HUES6 (cell line): ENCODE results near the gene STK32B.

ENCODE experiments used
- H3K27ac ChIP-seq: 2 replicates; pipeline ENCODE4 v1.7.0; 2013; ENCODE audit warnings: low read depth, mild to moderate bottlenecking, low read length, inconsistent platforms
- H3K27me3 ChIP-seq: 2 replicates; pipeline ENCODE4 v1.6.1; 2013; ENCODE audit warnings: low read length; ENCODE audit not compliant: control insufficient read depth, insufficient read depth
- H3K36me3 ChIP-seq: 2 replicates; pipeline ENCODE4 v1.6.1; 2013; ENCODE audit warnings: low read length; ENCODE audit not compliant: control insufficient read depth, insufficient read depth
- H3K4me1 ChIP-seq: 2 replicates; pipeline ENCODE4 v1.6.1; 2013; ENCODE audit warnings: low read length; ENCODE audit not compliant: control insufficient read depth, insufficient read depth
- H3K4me3 ChIP-seq: 2 replicates; pipeline ENCODE4 v1.5.1; 2013; ENCODE audit warnings: low read depth, low read length
- H3K9ac ChIP-seq: one replicate; pipeline ENCODE4 v1.6.1; 2013; ENCODE audit warnings: mild to moderate bottlenecking, low read length
- H3K9me3 ChIP-seq: 2 replicates; pipeline ENCODE4 v1.6.1; 2013; ENCODE audit warnings: low read depth, low read length; ENCODE audit not compliant: control insufficient read depth, insufficient read depth

Gene STK32B

DNA sequence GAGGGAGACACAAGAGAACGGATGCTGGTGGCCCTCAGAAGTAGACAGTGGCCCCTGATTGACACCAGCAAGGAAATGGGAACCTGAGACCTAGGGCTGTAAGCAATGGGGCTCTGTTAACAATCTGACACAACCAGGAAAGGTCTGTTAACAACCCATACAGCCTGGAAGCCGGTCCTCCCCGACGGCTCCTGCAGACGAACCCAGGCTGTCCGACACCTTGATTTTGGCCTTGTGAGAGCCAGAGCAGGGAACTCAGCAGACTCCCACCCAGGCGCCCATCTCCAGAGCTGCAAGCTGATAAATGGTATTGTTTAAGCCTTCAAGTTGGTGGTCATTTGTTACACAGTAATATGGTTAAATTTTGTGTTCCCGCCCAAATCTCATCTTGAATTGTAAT, 21.8 kb upstream of the STK32B start:
- no peaks in the 10 kb centered on the region for H3K36me3 ChIP-seq
- H3K9ac ChIP-seq: no peak overlapping the region
- no peak overlapping the region for H3K27ac ChIP-seq
- 0 out of 2 replicates have a peak, but pooled peaks cover 5% of the 10 kb centered on the region for H3K27me3 ChIP-seq
- no peaks in the 10 kb centered on the region for H3K9me3 ChIP-seq
- no peak overlapping the region for H3K4me3 ChIP-seq
- H3K4me1 ChIP-seq: no peaks in the 10 kb centered on the region; the same call in 1 of the 2 replicates

GRCh38 chr4:5030221-5030620, 21.1 kb upstream of the STK32B start:
- 0 out of 2 replicates have a peak, but pooled peaks cover 5% of the 10 kb centered on the region for H3K27me3 ChIP-seq
- no peak overlapping the region for H3K9ac ChIP-seq
- no peaks in the 10 kb centered on the region for H3K36me3 ChIP-seq
- no peaks in the 10 kb centered on the region for H3K9me3 ChIP-seq
- no peak overlapping the region for H3K4me3 ChIP-seq
- no peak overlapping the region for H3K27ac ChIP-seq
- H3K4me1 ChIP-seq: no peaks in the 10 kb centered on the region; the same call in 1 of the 2 replicates

DNA sequence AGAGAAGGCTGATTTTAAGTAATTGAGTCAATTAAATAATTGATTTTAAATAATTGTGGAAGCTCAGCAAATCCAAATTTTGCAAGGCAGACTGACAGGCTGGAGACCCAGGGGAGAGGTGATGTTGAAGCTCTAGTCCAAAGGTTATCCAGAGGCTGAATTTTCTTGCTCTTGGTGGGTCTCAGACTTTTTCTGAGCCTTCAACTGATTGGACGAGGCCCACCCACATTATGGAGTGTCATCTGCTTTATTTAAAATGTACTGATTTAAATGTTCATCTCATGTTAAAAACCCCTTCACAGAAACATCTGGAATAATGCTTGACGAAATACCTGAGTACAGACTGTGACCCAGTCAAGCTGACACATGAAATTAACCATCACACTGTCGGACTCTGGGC, 20.4 kb upstream of the STK32B start:
- Histone ChIP-seq H3K27me3 (0 out of 2 replicates have a peak, but pooled peaks cover 5% of the 10 kb centered on the region), H3K36me3 (no peaks in the 10 kb centered on the region), H3K4me3 (no peak overlapping the region), H3K9ac (no peak overlapping the region), H3K4me1 (no peaks in the 10 kb centered on the region; the same call in 1 of the 2 replicates), H3K27ac (no peak overlapping the region), H3K9me3 (no peaks in the 10 kb centered on the region)

DNA sequence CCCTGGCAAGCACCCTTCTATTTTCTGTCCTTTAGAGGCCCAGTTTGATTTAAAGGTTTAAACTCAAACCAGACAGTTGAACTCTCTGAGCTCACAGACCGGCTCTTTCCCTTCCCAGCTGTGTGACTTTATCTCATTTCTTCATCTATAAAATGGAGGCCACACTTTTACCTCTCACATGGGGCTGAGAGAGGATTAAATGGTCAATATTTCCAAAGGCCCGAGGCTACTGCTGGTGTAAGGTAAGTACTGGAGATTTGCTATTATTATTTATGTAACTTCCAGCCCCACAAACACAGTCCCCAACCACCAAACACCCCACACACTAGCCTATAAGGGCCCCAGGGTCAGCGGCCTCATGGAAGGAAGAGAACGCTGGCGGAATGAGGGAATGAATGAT, 18.5 kb upstream of the STK32B start:
- Histone ChIP-seq H3K9me3 (no peaks in the 10 kb centered on the region), H3K4me3 (no peak overlapping the region), H3K27me3 (no peaks in the 10 kb centered on the region), H3K4me1 (peaks cover 4% of the 10 kb centered on the region; the same call in 1 of the 2 replicates), H3K36me3 (no peaks in the 10 kb centered on the region), H3K9ac (no peak overlapping the region), H3K27ac (no peak overlapping the region)

DNA sequence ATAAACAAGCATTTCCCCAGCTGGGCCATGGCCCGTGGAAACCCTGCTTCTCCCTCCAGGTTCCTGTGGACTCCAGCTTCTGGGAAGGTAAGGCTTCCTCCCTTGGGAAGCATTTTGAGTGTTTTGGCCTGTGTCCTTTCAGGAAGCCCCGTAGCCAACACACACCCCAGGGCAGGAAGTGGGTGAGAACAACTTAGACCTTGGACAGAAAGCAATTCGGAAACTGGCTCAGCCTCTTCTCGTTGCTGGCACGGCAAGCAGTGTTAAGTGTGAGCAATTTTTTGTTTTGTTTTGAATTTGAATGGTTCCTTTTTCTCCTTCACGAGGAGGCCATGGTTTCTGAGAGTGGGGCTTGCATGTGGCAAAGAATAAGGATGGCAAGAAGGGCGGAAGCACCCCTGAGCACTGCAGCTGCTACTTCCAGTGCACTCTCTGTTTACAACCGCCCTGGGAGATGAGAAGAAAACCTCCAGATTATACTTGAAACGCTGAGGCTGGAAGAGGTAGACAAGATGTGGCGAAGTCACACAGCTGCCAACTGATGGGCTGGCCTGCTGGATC, 17.9 kb upstream of the STK32B start:
- Histone ChIP-seq H3K27me3 (no peaks in the 10 kb centered on the region), H3K9ac (no peak overlapping the region), H3K4me3 (no peak overlapping the region), H3K4me1 (peaks cover 4% of the 10 kb centered on the region; the same call in 1 of the 2 replicates), H3K36me3 (no peaks in the 10 kb centered on the region), H3K27ac (no peak overlapping the region), H3K9me3 (no peaks in the 10 kb centered on the region)

GRCh38 chr4:5034206-5034605, 17.1 kb upstream of the STK32B start:
- no peaks in the 10 kb centered on the region for H3K36me3 ChIP-seq
- peaks cover 4% of the 10 kb centered on the region; the same call in 1 of the 2 replicates for H3K4me1 ChIP-seq
- H3K27me3 ChIP-seq: no peaks in the 10 kb centered on the region
- H3K9ac ChIP-seq: no peak overlapping the region
- no peak overlapping the region for H3K27ac ChIP-seq
- no peaks in the 10 kb centered on the region for H3K9me3 ChIP-seq
- no peak overlapping the region for H3K4me3 ChIP-seq

DNA sequence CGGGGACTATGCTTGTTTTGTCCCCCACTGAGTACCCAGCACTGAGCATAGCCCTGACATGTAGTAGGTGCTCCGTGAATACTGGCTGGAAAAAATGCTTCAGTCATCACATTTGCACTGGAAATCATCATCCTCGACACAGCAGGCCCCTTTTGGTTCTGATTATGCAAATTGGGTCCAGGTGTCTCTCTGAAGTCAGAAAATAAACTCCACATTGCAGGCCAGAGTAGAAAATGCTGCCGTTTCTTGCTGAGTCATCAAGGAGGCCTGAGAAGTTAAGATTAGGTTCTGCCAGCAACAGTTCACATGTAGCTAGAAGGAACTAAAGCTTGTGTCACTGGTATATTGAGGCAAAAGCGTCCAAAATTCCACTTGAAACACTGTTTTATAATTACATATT, 15.0 kb upstream of the STK32B start:
- no peak overlapping the region for H3K4me3 ChIP-seq
- no peak overlapping the region for H3K9ac ChIP-seq
- no peak overlapping the region for H3K27ac ChIP-seq
- peaks cover 4% of the 10 kb centered on the region; the same call in 1 of the 2 replicates for H3K4me1 ChIP-seq
- H3K27me3 ChIP-seq: no peaks in the 10 kb centered on the region
- H3K36me3 ChIP-seq: no peaks in the 10 kb centered on the region
- H3K9me3 ChIP-seq: no peaks in the 10 kb centered on the region

GRCh38 chr4:5037553-5038551, 13.4 kb upstream of the STK32B start:
- Histone ChIP-seq H3K4me1 (peaks cover 4% of the 10 kb centered on the region; the same call in 1 of the 2 replicates), H3K4me3 (no peak overlapping the region), H3K27ac (no peak overlapping the region), H3K27me3 (no peaks in the 10 kb centered on the region), H3K9me3 (no peaks in the 10 kb centered on the region), H3K9ac (no peak overlapping the region), H3K36me3 (no peaks in the 10 kb centered on the region)

GRCh38 chr4:5039800-5040199, 11.5 kb upstream of the STK32B start:
- no peak overlapping the region for H3K27ac ChIP-seq
- H3K27me3 ChIP-seq: no peaks in the 10 kb centered on the region
- no peak overlapping the region for H3K4me3 ChIP-seq
- H3K9ac ChIP-seq: no peak overlapping the region
- no peaks in the 10 kb centered on the region for H3K36me3 ChIP-seq
- H3K9me3 ChIP-seq: no peaks in the 10 kb centered on the region
- peaks cover 4% of the 10 kb centered on the region; the same call in 1 of the 2 replicates for H3K4me1 ChIP-seq

- no peaks in the 10 kb centered on the region for H3K27me3 ChIP-seq
- no peak overlapping the region for H3K9ac ChIP-seq
- H3K4me1 ChIP-seq: peaks cover 3% of the 10 kb centered on the region; the same call in 1 of the 2 replicates
- no peak overlapping the region for H3K4me3 ChIP-seq
- H3K9me3 ChIP-seq: peaks cover under 1% of the 10 kb centered on the region; the same call in 1 of the 2 replicates
- H3K27ac ChIP-seq: no peak overlapping the region
- H3K36me3 ChIP-seq: no peaks in the 10 kb centered on the region
These were observed 10.2 kb upstream of the STK32B start for GRCh38 chr4:5040856-5041620.
